ENCODE results near the gene ZBTB37. TPM values are rescaled to one million over a fixed set of nuclear protein-coding genes. Genes with fewer than 3 reads are reported as not detected.
"Not testable (repeated sequence)": the region's sequence is repeated elsewhere in the genome, so short reads cannot be mapped to it uniquely, and the experiment has no call there.

ZBTB37 gene
- total and polyA plus RNA-seq, 3 donors from 2014 or later: 21.2 to 28.7 (median 22.6) TPM

DNA sequence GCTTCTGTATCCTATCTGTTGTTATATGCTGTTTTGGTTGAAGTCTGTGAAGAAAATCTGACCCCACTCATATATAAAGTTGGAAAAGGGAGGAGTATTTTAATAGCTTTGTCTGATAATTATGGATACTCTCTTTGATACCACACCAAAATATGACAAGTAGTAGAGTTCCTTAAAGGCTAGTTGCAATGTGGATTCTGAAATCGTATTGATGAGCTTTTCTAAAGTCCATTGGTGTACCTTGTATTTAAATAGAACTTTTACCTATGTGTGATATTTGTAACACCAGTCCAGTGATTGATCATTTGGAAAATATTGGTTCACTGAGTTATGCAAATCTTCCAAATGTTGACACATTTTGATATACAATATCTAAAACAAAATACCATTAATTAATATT, 8.1 kb upstream of the ZBTB37 start:
- intact Hi-C loops (cut with DNase I; ENCODE audit: low total_unique reads): no loop called here
- H3K4me3 ChIP-seq: no peak overlapping the region
- H3K9me3 ChIP-seq: no peaks in the 10 kb centered on the region
- no peak for DNase-seq
- TF ChIP-seq POLR2A (IDR thresholded peaks at IDR 0.05): no peak
- TF ChIP-seq, protein P1, sequence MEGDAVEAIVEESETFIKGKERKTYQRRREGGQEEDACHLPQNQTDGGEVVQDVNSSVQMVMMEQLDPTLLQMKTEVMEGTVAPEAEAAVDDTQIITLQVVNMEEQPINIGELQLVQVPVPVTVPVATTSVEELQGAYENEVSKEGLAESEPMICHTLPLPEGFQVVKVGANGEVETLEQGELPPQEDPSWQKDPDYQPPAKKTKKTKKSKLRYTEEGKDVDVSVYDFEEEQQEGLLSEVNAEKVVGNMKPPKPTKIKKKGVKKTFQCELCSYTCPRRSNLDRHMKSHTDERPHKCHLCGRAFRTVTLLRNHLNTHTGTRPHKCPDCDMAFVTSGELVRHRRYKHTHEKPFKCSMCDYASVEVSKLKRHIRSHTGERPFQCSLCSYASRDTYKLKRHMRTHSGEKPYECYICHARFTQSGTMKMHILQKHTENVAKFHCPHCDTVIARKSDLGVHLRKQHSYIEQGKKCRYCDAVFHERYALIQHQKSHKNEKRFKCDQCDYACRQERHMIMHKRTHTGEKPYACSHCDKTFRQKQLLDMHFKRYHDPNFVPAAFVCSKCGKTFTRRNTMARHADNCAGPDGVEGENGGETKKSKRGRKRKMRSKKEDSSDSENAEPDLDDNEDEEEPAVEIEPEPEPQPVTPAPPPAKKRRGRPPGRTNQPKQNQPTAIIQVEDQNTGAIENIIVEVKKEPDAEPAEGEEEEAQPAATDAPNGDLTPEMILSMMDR (IDR thresholded peaks at IDR 0.05): no peak
- H3K36me3 ChIP-seq (ENCODE audit: low read depth, missing control alignments): no peaks in the 10 kb centered on the region
- H3K27me3 ChIP-seq: no peaks in the 10 kb centered on the region
- 95 to 97% methylated on average over 1 of the region's 1 CpG for WGBS, 2 donors
- no peak overlapping the region for H3K27ac ChIP-seq
- H3K4me1 ChIP-seq: peaks cover 4% of the 10 kb centered on the region

DNA sequence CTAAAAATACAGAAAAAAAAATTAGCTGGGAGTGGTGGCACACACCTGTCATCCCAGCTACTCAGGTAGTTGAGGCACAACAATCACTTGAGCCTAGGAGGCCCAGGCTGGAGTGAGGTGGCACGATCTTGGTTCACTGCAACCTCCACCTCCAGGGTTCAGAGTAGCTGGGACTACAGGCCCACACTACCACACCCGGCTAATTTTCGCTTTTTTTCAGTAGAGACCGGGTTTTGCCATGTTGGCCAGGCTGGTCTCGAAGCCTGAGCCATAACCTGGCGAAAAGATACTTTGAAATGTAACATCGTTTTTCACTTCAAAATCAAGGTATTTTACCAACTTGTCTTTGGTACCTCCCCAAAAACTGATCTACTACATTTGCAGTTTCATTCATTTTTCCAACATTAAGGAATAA, 6.4 kb upstream of the ZBTB37 start:
- Histone ChIP-seq H3K27ac (no peak overlapping the region), H3K36me3 (ENCODE audit: low read depth, missing control alignments) (no peaks in the 10 kb centered on the region)
- 92 to 96% methylated on average over 7 of the region's 7 CpGs for WGBS, 2 donors

DNA sequence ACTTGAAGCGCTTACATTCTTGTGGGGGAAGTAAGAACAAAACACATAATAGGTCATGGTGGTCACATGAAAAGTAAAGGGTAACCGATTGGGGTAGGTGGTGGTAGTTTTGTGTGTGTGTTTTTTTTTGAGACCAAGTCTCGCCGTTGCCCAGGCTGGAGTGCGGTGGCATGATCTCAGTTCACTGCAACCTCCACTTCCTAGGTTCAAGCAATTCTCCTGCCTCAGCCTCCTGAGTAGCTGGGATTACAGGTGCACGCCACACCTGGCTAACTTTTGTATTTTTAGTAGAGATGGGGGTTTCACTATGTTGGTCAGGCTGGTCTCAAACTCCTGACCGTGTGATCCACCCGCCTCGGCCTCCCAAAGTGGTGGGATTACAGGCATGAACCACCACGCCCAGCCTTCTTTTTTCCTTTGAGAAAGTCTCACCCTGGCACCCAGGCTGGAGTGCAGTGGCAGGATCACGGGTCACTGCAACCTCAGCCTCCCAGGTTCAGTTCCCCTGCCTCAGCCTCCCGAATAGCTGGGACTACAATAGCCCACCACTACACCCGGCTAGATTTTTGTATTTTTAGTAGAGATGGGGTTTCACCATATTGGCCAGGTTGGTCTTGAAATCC, 5.9 kb upstream of the ZBTB37 start:
- H3K4me3 ChIP-seq; H3K9me3 ChIP-seq; H3K27ac ChIP-seq; H3K27me3 ChIP-seq; DNase-seq; intact Hi-C loops (cut with DNase I; ENCODE audit: low total_unique reads); H3K36me3 ChIP-seq (ENCODE audit: low read depth, missing control alignments): not testable (repeated sequence)
- H3K4me1 ChIP-seq: peaks cover 16% of the 10 kb centered on the region
- WGBS, 2 donors: 88% methylated on average over 10 to 13 of the region's 13 CpGs

More for the DNA sequence above, 6.4 kb upstream of the ZBTB37 start:
- Histone ChIP-seq H3K4me1 (peaks cover 16% of the 10 kb centered on the region), H3K9me3 (no peaks in the 10 kb centered on the region), H3K27me3 (no peaks in the 10 kb centered on the region), H3K4me3 (no peak overlapping the region)
- intact Hi-C loops (cut with DNase I; ENCODE audit: low total_unique reads): no loop called here
- DNase-seq: no peak
- TF ChIP-seq, protein P1 (IDR thresholded peaks at IDR 0.05): no peak
- no peak for TF ChIP-seq POLR2A (IDR thresholded peaks at IDR 0.05)

DNA sequence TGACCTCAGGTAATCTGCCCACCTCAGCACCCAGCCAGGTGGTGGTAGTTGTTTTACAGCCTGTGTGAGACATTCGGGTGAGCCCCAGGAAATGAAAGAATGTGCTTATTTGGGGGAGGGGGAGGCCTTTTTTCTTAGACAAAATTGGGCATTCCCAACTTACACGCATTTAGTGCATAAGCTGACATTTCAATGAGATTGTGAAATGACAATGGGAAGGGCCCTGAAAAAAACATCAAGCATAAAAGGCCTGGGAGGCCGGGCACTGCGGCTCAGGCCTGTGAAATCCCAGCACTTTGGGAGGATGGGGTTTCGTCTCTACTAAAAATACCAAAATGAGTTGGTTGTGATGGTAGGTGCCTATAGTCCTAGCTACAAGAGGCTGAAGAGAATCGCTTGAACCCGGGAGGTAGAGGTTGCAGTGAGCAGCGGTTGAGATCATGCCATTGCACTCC, 5.4 kb upstream of the ZBTB37 start:
- Histone ChIP-seq H3K27ac (no peak overlapping the region), H3K4me1 (peaks cover 16% of the 10 kb centered on the region), H3K27me3 (no peaks in the 10 kb centered on the region), H3K4me3 (no peak overlapping the region), H3K9me3 (no peaks in the 10 kb centered on the region), H3K36me3 (ENCODE audit: low read depth, missing control alignments) (no peaks in the 10 kb centered on the region)
- intact Hi-C loops (cut with DNase I; ENCODE audit: low total_unique reads): no loop called here
- TF ChIP-seq, protein P1 (IDR thresholded peaks at IDR 0.05): no peak
- no peak for TF ChIP-seq POLR2A (IDR thresholded peaks at IDR 0.05)
- no peak for DNase-seq
- WGBS, 2 donors: 79 to 82% methylated on average over 8 of the region's 8 CpGs

DNA sequence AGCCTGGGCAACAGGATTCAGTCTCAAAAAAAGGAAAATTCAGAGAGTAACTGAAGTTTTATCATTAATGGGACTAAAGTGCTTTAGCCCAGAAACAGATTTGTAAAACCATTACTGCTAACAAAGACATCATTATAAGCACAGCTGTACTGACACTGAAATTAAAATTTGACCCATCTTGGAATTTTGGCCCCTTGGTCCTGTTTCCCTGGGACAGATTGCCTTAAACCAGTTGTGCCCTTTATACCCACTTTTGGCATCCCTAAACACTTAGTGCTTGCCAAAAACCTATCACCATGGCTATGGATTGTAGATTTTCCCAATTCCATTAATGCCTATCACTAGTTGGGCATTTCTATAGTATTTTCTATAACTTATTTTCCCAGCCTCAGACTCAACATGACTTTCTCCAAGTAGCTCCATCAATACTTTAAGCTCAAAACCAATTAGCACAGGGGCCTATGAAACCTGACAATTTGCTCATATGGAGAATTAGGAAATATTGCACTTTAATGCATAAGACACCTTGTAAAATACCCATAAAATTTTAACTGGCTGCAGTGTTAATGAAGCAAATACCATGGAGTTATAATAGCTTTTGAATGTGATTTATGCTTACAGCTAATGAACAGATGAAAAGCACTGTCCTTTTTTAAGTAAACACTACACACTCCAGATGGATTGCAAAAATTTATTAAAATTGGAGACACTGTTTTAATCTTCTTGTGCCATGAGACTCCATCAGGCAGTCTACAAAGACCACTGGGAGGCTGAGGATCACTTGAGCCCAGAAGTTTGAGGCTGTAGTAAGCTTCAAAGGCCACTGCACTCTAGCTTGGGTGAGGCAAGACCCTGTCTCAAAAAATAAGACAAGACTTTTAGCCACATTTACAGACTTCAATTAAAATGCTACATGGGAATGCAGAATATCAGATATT, 4.7 kb upstream of the ZBTB37 start:
- DNase-seq: no peak
- Histone ChIP-seq H3K4me3 (no peak overlapping the region), H3K27ac (no peak overlapping the region), H3K9me3 (no peaks in the 10 kb centered on the region), H3K27me3 (no peaks in the 10 kb centered on the region), H3K36me3 (ENCODE audit: low read depth, missing control alignments) (no peaks in the 10 kb centered on the region), H3K4me1 (peaks cover 16% of the 10 kb centered on the region)
- TF ChIP-seq, protein P1 (IDR thresholded peaks at IDR 0.05): no peak
- TF ChIP-seq POLR2A (IDR thresholded peaks at IDR 0.05): no peak
- intact Hi-C loops (cut with DNase I; ENCODE audit: low total_unique reads): no loop called here

Data from testis (tissue), 3 donors.